GM23338 (cell line): ENCODE measurements around the gene UBA6. TPM values are rescaled to one million over a fixed set of nuclear protein-coding genes. Genes with fewer than 3 reads are reported as not detected.

Experiments used
- ATAC-seq: fragments of 200-7000 bp; cut with Tn5 transposase; 3 replicates; pipeline ENCODE4 v1.9.1; 2020
- DNase-seq: peaks from one replicate; pipeline ENCODE4 v3.0.0-alpha.2; 2015; ENCODE audit warnings: low spot score
- H2AFZ ChIP-seq: fragments of 200-600 bp; sonication (generic); 2 replicates; pipeline ENCODE4 v1.8.0; 2016; ENCODE audit warnings: antibody characterized with exemption, mild to moderate bottlenecking, moderate library complexity
- H3F3A ChIP-seq: fragments of 200-600 bp; sonication (generic); replicated peaks from 2 replicates; pipeline ENCODE4 v1.8.0; 2017; ENCODE audit warnings: antibody characterized with exemption, mixed run types, low read depth
- H3K27ac ChIP-seq: fragments of 200-600 bp; sonication (generic); 2 replicates; pipeline ENCODE4 v1.6.1; 2016; ENCODE audit warnings: low read depth
- H3K27me3 ChIP-seq: fragments of 200-600 bp; sonication (generic); 2 replicates; pipeline ENCODE4 v1.8.0; 2016; ENCODE audit warnings: mild to moderate bottlenecking, mixed run types, moderate library complexity; ENCODE audit not compliant: insufficient read depth
- H3K36me3 ChIP-seq: fragments of 200-600 bp; sonication (generic); 2 replicates; pipeline ENCODE4 v1.8.0; 2016; ENCODE audit warnings: mild to moderate bottlenecking; ENCODE audit not compliant: insufficient read depth
- H3K4me1 ChIP-seq: fragments of 200-600 bp; sonication (generic); 2 replicates; pipeline ENCODE4 v1.8.0; 2016; ENCODE audit warnings: mild to moderate bottlenecking, moderate library complexity; ENCODE audit not compliant: insufficient read depth
- H3K4me2 ChIP-seq: fragments of 200-600 bp; sonication (generic); 2 replicates; pipeline ENCODE4 v1.7.1; 2017; ENCODE audit warnings: mixed run types
- H3K4me3 ChIP-seq: fragments of 200-600 bp; sonication (generic); 2 replicates; pipeline ENCODE4 v1.6.1; 2016; ENCODE audit warnings: mixed run types
- H3K79me2 ChIP-seq: fragments of 200-600 bp; sonication (generic); replicated peaks from 2 replicates; pipeline ENCODE4 v1.8.0; 2017; ENCODE audit warnings: mild to moderate bottlenecking; ENCODE audit not compliant: insufficient read depth
- H3K9me2 ChIP-seq: fragments of 200-600 bp; sonication (generic); 2 replicates; pipeline ENCODE4 v1.8.0; 2017; ENCODE audit not compliant: insufficient read depth
- H4K20me1 ChIP-seq: fragments of 200-600 bp; sonication (generic); replicated peaks from 2 replicates; pipeline ENCODE4 v1.8.0; 2017; ENCODE audit warnings: mild to moderate bottlenecking; ENCODE audit not compliant: insufficient read depth
- H3K27ac Mint-ChIP-seq: 2 replicates; pipeline ENCODE4 v1.8.0; 2020; ENCODE audit warnings: inconsistent platforms, mild to moderate bottlenecking, moderate library complexity, mixed read lengths
- H3K27me3 Mint-ChIP-seq: 3 replicates; pipeline ENCODE4 v1.8.0; 2022; ENCODE audit warnings: low read depth, mild to moderate bottlenecking, moderate library complexity, mixed read lengths, inconsistent platforms; ENCODE audit not compliant: insufficient read depth, poor library complexity
- H3K36me3 Mint-ChIP-seq: 3 replicates; pipeline ENCODE4 v1.8.0; 2021; ENCODE audit warnings: low read depth, mild to moderate bottlenecking, inconsistent platforms, moderate library complexity, mixed read lengths
- H3K4me1 Mint-ChIP-seq: 3 replicates; pipeline ENCODE4 v1.8.0; 2020; ENCODE audit warnings: mild to moderate bottlenecking, inconsistent platforms, mixed read lengths
- H3K4me3 Mint-ChIP-seq: 3 replicates; pipeline ENCODE4 v1.8.0; 2021; ENCODE audit warnings: moderate library complexity, mild to moderate bottlenecking, inconsistent platforms, mixed read lengths
- H3K9me3 Mint-ChIP-seq: 3 replicates; pipeline ENCODE4 v1.8.0; 2020; ENCODE audit warnings: moderate library complexity, mild to moderate bottlenecking, inconsistent platforms, mixed read lengths
- CTCF ChIP-seq, 2 experiments: fragments of 200-600 bp in 1 of 2; sonication (generic) in 1 of 2; conservative IDR thresholded peaks; 2 replicates each; pipeline versions ENCODE4 v1.5.1 to v1.6.1; 2016 to 2017; ENCODE audit warnings: antibody characterized with exemption in 2 of 2, low read depth in 2 of 2, mild to moderate bottlenecking in 2 of 2, moderate library complexity in 1 of 2
- ETS1 ChIP-seq: IDR thresholded peaks from 2 replicates; pipeline ENCODE4 v1.6.1; 2016; ENCODE audit warnings: antibody characterized with exemption
- NANOG ChIP-seq: IDR thresholded peaks from 2 replicates; pipeline ENCODE4 v1.6.1; 2016; ENCODE audit warnings: antibody characterized with exemption, borderline replicate concordance
- STAT1 ChIP-seq: IDR thresholded peaks from one replicate; pipeline ENCODE4 v1.6.1; 2016; ENCODE audit warnings: antibody characterized with exemption; ENCODE audit not compliant: unreplicated experiment
- ZNF331 ChIP-seq: fragments of 250-450 bp; sonication (Bioruptor Pico); IDR thresholded peaks from 2 replicates; pipeline ENCODE4 v1.5.0; 2020; ENCODE audit warnings: low read depth, mild to moderate bottlenecking, moderate library complexity
- polyA plus RNA-seq: library from polyadenylated mRNA; unstranded; fragments of >200 nt; fragmentation: Nextera tagmentation; extraction: Ambion mirVana; gene quantifications from 2 replicates; pipeline ENCODE4 v1.2.1, GENCODE V29; 2016
- total RNA-seq: library from RNA; depleted of rRNA; stranded (reverse); fragments of >200 nt; shearing (Covaris generic); gene quantifications from 2 replicates; pipeline ENCODE4 v1.2.3, GENCODE V29; 2014
- TF ChIP-seq, protein P1 (sequence below): IDR thresholded peaks from one replicate; pipeline ENCODE4 v1.6.1; 2018; ENCODE audit warnings: antibody characterized with exemption; ENCODE audit not compliant: unreplicated experiment

UBA6 gene
- total and polyA plus RNA-seq, 2 experiments from 2014 or later: 17.6 to 77.3 TPM

DNA sequence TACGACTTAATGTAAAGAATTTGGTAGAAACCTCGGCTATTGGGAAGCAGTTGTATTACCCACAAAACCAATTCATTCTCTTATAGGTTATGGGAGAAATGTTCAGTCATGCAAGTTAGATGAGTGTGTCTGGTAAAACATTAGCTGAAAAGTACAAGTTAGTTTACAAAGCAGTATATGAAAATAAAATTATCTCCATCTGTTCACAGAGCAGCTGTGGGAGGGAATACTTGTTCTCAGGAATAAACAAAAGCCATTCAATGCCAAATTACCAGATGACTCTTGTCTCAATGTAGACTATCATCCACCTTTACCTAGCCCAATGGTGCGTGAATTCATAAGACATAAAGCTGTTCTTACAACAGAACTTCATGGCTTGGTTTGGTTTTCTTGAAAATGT is 113.8 kb downstream of the UBA6 start:
- Histone ChIP-seq H3K27me3 (no peaks in the 10 kb centered on the region), H3K4me3 (no peak overlapping the region), H3K79me2 (no peaks in the 10 kb centered on the region), H3K36me3 (no peaks in the 10 kb centered on the region), H4K20me1 (no peaks in the 10 kb centered on the region), H3F3A (no peaks in the 10 kb centered on the region), H3K27ac (no peak overlapping the region), H3K9me2 (no peaks in the 10 kb centered on the region), H2AFZ (no peak overlapping the region), H3K4me1 (no peaks in the 10 kb centered on the region), H3K4me2 (no peak overlapping the region)
- Mint-ChIP-seq H3K36me3 (no peaks in the 10 kb centered on the region), H3K9me3 (no peaks in the 10 kb centered on the region; the same call in 2 of the 3 replicates), H3K27me3 (no peaks in the 10 kb centered on the region), H3K27ac (no peak overlapping the region), H3K4me3 (no peak overlapping the region), H3K4me1 (no peaks in the 10 kb centered on the region)
- DNase-seq: no peak
- no peak for ATAC-seq
- TF ChIP-seq ZNF331 (no peak), NANOG (no peak), CTCF (conservative IDR thresholded peaks at IDR 0.05; ENCODE audit: low read depth in 2 of 2) (no peak)

DNA sequence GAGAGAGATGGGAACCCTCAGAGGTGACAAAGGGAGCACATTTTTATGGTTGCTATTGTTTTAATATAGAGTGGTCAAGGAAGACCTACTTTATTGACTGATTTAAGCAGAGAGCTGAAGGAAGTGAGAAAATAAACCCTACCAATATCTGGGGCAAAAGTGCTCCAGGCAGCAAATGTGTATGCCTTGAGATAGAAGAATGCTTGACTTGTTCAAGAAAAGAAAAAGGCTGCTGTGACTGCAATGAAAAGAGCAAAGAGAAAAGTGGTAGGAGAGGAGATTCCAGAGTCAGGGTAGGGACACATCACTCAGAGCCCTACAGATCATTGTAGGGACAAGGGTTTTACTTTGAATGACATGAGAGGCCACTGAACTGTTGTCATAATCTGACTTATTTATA is 116.5 kb downstream of the UBA6 start:
- no peaks in the 10 kb centered on the region for H3K36me3 Mint-ChIP-seq

More for the DNA sequence above, 116.5 kb downstream of the UBA6 start:
- H3K4me3 ChIP-seq: no peak overlapping the region
- H3K79me2 ChIP-seq: no peaks in the 10 kb centered on the region
- H3K9me2 ChIP-seq: no peaks in the 10 kb centered on the region
- no peak overlapping the region for H3K4me3 Mint-ChIP-seq
- no peak for DNase-seq
- H4K20me1 ChIP-seq: no peaks in the 10 kb centered on the region
- no peaks in the 10 kb centered on the region for H3F3A ChIP-seq
- no peaks in the 10 kb centered on the region; the same call in 2 of the 3 replicates for H3K9me3 Mint-ChIP-seq
- H3K4me1 Mint-ChIP-seq: no peaks in the 10 kb centered on the region
- no peak overlapping the region for H2AFZ ChIP-seq
- no peak overlapping the region for H3K27ac ChIP-seq
- TF ChIP-seq STAT1 (no peak), CTCF (conservative IDR thresholded peaks at IDR 0.05; ENCODE audit: low read depth in 2 of 2) (no peak), ZNF331 (no peak), ETS1 (no peak)
- TF ChIP-seq, protein P1, sequence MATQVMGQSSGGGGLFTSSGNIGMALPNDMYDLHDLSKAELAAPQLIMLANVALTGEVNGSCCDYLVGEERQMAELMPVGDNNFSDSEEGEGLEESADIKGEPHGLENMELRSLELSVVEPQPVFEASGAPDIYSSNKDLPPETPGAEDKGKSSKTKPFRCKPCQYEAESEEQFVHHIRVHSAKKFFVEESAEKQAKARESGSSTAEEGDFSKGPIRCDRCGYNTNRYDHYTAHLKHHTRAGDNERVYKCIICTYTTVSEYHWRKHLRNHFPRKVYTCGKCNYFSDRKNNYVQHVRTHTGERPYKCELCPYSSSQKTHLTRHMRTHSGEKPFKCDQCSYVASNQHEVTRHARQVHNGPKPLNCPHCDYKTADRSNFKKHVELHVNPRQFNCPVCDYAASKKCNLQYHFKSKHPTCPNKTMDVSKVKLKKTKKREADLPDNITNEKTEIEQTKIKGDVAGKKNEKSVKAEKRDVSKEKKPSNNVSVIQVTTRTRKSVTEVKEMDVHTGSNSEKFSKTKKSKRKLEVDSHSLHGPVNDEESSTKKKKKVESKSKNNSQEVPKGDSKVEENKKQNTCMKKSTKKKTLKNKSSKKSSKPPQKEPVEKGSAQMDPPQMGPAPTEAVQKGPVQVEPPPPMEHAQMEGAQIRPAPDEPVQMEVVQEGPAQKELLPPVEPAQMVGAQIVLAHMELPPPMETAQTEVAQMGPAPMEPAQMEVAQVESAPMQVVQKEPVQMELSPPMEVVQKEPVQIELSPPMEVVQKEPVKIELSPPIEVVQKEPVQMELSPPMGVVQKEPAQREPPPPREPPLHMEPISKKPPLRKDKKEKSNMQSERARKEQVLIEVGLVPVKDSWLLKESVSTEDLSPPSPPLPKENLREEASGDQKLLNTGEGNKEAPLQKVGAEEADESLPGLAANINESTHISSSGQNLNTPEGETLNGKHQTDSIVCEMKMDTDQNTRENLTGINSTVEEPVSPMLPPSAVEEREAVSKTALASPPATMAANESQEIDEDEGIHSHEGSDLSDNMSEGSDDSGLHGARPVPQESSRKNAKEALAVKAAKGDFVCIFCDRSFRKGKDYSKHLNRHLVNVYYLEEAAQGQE: no peak
- H3K4me1 ChIP-seq: no peaks in the 10 kb centered on the region
- H3K27me3 Mint-ChIP-seq: no peaks in the 10 kb centered on the region
- no peaks in the 10 kb centered on the region for H3K36me3 ChIP-seq
- no peak for ATAC-seq
- no peaks in the 10 kb centered on the region for H3K27me3 ChIP-seq
- no peak overlapping the region for H3K27ac Mint-ChIP-seq
- H3K4me2 ChIP-seq: no peak overlapping the region
